Measurements from ENCODE around the gene BBS4.
"Not testable (repeated sequence)": the region's sequence is repeated elsewhere in the genome, so short reads cannot be mapped to it uniquely, and the experiment has no call there.

GRCh38 chr15:72728249-72728648, 42.2 kb downstream of the BBS4 start:
- not testable (repeated sequence) for TF ChIP-seq FOS (IDR thresholded peaks at IDR 0.05; ENCODE audit: borderline replicate concordance, insufficient read depth, low read length)
- TF ChIP-seq, protein P1, sequence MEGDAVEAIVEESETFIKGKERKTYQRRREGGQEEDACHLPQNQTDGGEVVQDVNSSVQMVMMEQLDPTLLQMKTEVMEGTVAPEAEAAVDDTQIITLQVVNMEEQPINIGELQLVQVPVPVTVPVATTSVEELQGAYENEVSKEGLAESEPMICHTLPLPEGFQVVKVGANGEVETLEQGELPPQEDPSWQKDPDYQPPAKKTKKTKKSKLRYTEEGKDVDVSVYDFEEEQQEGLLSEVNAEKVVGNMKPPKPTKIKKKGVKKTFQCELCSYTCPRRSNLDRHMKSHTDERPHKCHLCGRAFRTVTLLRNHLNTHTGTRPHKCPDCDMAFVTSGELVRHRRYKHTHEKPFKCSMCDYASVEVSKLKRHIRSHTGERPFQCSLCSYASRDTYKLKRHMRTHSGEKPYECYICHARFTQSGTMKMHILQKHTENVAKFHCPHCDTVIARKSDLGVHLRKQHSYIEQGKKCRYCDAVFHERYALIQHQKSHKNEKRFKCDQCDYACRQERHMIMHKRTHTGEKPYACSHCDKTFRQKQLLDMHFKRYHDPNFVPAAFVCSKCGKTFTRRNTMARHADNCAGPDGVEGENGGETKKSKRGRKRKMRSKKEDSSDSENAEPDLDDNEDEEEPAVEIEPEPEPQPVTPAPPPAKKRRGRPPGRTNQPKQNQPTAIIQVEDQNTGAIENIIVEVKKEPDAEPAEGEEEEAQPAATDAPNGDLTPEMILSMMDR (IDR thresholded peaks at IDR 0.05; ENCODE audit: extremely low read depth in 1 of 2, insufficient read depth in 1 of 2, low read depth in 1 of 2, low read length in 2 of 2) = not testable (repeated sequence)
